A549 (cell line): Measurements from ENCODE around the gene KBTBD8. TPM values are rescaled to one million over a fixed set of nuclear protein-coding genes. Genes with fewer than 3 reads are reported as not detected.

ENCODE experiments used
- ATAC-seq, 2 experiments: fragments of 200-7000 bp in 1 of 2; fragments of >200 bp in 1 of 2; cut with Nextera tagmentation in 1 of 2; cut with Tn5 transposase in 1 of 2; 3 replicates each; pipeline versions ENCODE4 v1.8.0 to v1.9.1; 2018 to 2020; ENCODE audit warnings: mild to moderate bottlenecking in 1 of 2, moderate library complexity in 1 of 2
- CTCF ChIA-PET: fragments of 300-600 bp; sonication (Branson Sonifier 250); formaldehyde crosslinking; extraction: SDS; loops from one replicate; lab custom pipeline; 2021; ENCODE audit warnings: antibody characterized with exemption, inconsistent platforms; lab: Yijun Ruan, JAX
- POLR2A ChIA-PET: fragments of 350-600 bp; formaldehyde crosslinking; extraction: SDS; loops from one replicate; lab custom pipeline; 2021; ENCODE audit warnings: antibody characterized with exemption, inconsistent platforms; lab: Yijun Ruan, JAX
- DNase-seq, 2 experiments: peaks; one replicate each; pipeline versions ENCODE4 v3.0.0 to v3.0.0-alpha.2; 2011 to 2016; ENCODE audit warnings: low read depth in 1 of 2, low spot score in 1 of 2
- FAIRE-seq: peaks from 2 replicates; lab custom pipeline; 2011; peaks lifted over from hg19 to GRCh38; lab: Jason Lieb, UNC
- H3K27ac ChIP-seq, 2 experiments: fragments of >200 bp; sonication (Bioruptor Twin); formaldehyde crosslinking; 3 replicates each; pipeline ENCODE4 v1.5.1; 2016 to 2017
- H3K4me1 ChIP-seq: fragments of >200 bp; sonication (Bioruptor Twin); formaldehyde crosslinking; 3 replicates; pipeline ENCODE4 v1.6.1; 2016
- H3K4me2 ChIP-seq: fragments of >200 bp; sonication (Bioruptor Twin); formaldehyde crosslinking; 3 replicates; pipeline ENCODE4 v1.6.1; 2016
- H3K4me3 ChIP-seq: fragments of >200 bp; sonication (Bioruptor Twin); formaldehyde crosslinking; 3 replicates; pipeline ENCODE4 v1.5.1; 2016
- H3K9me3 ChIP-seq: fragments of >200 bp; sonication (Bioruptor Twin); formaldehyde crosslinking; 3 replicates; pipeline ENCODE4 v1.6.1; 2016
- BHLHE40 ChIP-seq: IDR thresholded peaks from 2 replicates; pipeline ENCODE4 v1.6.1; 2012; ENCODE audit warnings: low read depth, low read length, inconsistent platforms
- CBX2 ChIP-seq: fragments of 200-600 bp; sonication (generic); IDR thresholded peaks from 2 replicates; pipeline ENCODE4 v1.6.1; 2016; ENCODE audit warnings: low read depth, mild to moderate bottlenecking, borderline replicate concordance
- CEBPB ChIP-seq, 2 experiments: fragments of >200 bp in 1 of 2; sonication (Bioruptor Twin) in 1 of 2; formaldehyde crosslinking in 1 of 2; IDR thresholded peaks; 2 replicates each; pipeline ENCODE4 v1.6.1; 2012 to 2016
- CHD2 ChIP-seq: fragments of 150-350 bp; IDR thresholded peaks from 2 replicates; pipeline ENCODE4 v1.6.1; 2014; ENCODE audit warnings: low read length; ENCODE audit not compliant: partially characterized antibody
- E2F6 ChIP-seq: IDR thresholded peaks from 2 replicates; pipeline ENCODE4 v1.6.1; 2012; ENCODE audit warnings: low read depth, borderline replicate concordance
- EHMT2 ChIP-seq: fragments of 200-600 bp; sonication (generic); IDR thresholded peaks from 2 replicates; pipeline ENCODE4 v1.6.1; 2016; ENCODE audit warnings: antibody characterized with exemption, low read depth, mild to moderate bottlenecking, moderate library complexity
- GATA3 ChIP-seq: IDR thresholded peaks from 2 replicates; pipeline ENCODE4 v1.6.1; 2012; ENCODE audit warnings: borderline replicate concordance
- HDAC2 ChIP-seq: fragments of 200-600 bp; sonication (generic); IDR thresholded peaks from 2 replicates; pipeline ENCODE4 v1.6.1; 2016
- HES2 ChIP-seq: fragments of >200 bp; sonication (Bioruptor Twin); formaldehyde crosslinking; IDR thresholded peaks from 2 replicates; pipeline ENCODE4 v1.6.1; 2016
- HMGXB4 ChIP-seq: fragments of 250-450 bp; sonication (Bioruptor Pico); IDR thresholded peaks from 2 replicates; pipeline ENCODE4 v1.5.0; 2021; ENCODE audit warnings: mild to moderate bottlenecking, moderate library complexity, borderline replicate concordance
- HOXB5 ChIP-seq: fragments of 250-450 bp; sonication (Bioruptor Pico); IDR thresholded peaks from 2 replicates; pipeline ENCODE4 v1.5.0; 2020; ENCODE audit warnings: mild to moderate bottlenecking, moderate library complexity
- KDM1A ChIP-seq: fragments of 200-600 bp; sonication (generic); IDR thresholded peaks from 2 replicates; pipeline ENCODE4 v1.6.1; 2016; ENCODE audit warnings: low read depth, mild to moderate bottlenecking
- MAFK ChIP-seq: fragments of 450-650 bp; IDR thresholded peaks from 2 replicates; pipeline ENCODE4 v1.6.1; 2014; ENCODE audit not compliant: partially characterized antibody
- NFE2L2 ChIP-seq: fragments of 150-350 bp; conservative IDR thresholded peaks from 2 replicates; pipeline ENCODE4 v1.6.1; 2014; ENCODE audit warnings: low read length
- NPAS2 ChIP-seq: fragments of 250-450 bp; sonication (Bioruptor Pico); IDR thresholded peaks from 2 replicates; pipeline ENCODE4 v1.8.0; 2022; ENCODE audit warnings: mild to moderate bottlenecking, moderate library complexity, borderline replicate concordance
- PBX3 ChIP-seq: IDR thresholded peaks from 2 replicates; pipeline ENCODE4 v1.6.1; 2012
- REST ChIP-seq: fragments of 200-600 bp; sonication (generic); IDR thresholded peaks from 2 replicates; pipeline ENCODE4 v1.6.1; 2016; ENCODE audit warnings: antibody characterized with exemption, mild to moderate bottlenecking, moderate library complexity
- SREBF2 ChIP-seq: fragments of 450-650 bp; IDR thresholded peaks from 2 replicates; pipeline ENCODE4 v1.6.1; 2014; ENCODE audit warnings: mild to moderate bottlenecking, moderate library complexity
- ZC3H11A ChIP-seq: fragments of 450-650 bp; IDR thresholded peaks from 2 replicates; pipeline ENCODE4 v1.6.1; 2014; ENCODE audit warnings: antibody characterized with exemption, mild to moderate bottlenecking
- ZFP36 ChIP-seq: fragments of 450-650 bp; IDR thresholded peaks from 2 replicates; pipeline ENCODE4 v1.6.1; 2014; ENCODE audit warnings: borderline replicate concordance; ENCODE audit not compliant: partially characterized antibody
- WGBS: methylation state at CpG from one replicate; pipeline ENCODE4 v1.1.6; 2017; ENCODE audit errors: missing lambda C conversion rate; 5-methylcytosine and 5-hydroxymethylcytosine counted together
- polyA plus RNA-seq, 4 experiments: library from polyadenylated mRNA; depleted of rRNA in 3 of 4; stranded (reverse); fragments of >200 nt; fragmentation: RNase III in 1 of 4; extraction: RNeasy Plus Mini Kit Qiagen cat#74134 plus additional on column Dnase treatment in 1 of 4; gene quantifications; 2 replicates in 3 of 4; 3 replicates in 1 of 4; pipeline ENCODE4 v1.2.3, GENCODE V29; 2011 to 2017

KBTBD8 gene
- polyA plus RNA-seq, 2 of the 4 experiments (the other 2 are of a cell fraction), result 0.61 to 1.0 TPM

- no peak for TF ChIP-seq E2F6
Observed at GRCh38 chr3:67017211-67017610, 19.1 kb downstream of the KBTBD8 start (continued).

GRCh38 chr3:67018105-67018788 lies 20.1 kb downstream of the KBTBD8 start:
- no peak overlapping the region for H3K4me3 ChIP-seq
- TF ChIP-seq EHMT2, result no peak
- TF ChIP-seq ZFP36, result no peak
- TF ChIP-seq GATA3, result no peak
- TF ChIP-seq MAFK, result no peak
- no peak for TF ChIP-seq HOXB5 (CRISPR knock-in tag)
- TF ChIP-seq ZC3H11A, result no peak
- TF ChIP-seq HDAC2, result no peak
- no peak for TF ChIP-seq SREBF2
- no peak for TF ChIP-seq BHLHE40
- TF ChIP-seq HES2, result no peak
- no peak for TF ChIP-seq NPAS2 (CRISPR knock-in tag)
- WGBS, result 15% methylated on average over 12 of the region's 12 CpGs
- DNase-seq, result peak in 1 of 2 experiments; percentile 6
- ATAC-seq, result no peak
- H3K4me2 ChIP-seq, result peak overlapping the region; percentile 47
- CTCF ChIA-PET, result interaction anchor here (1.0 kb wide), 1 partner anchor 27 kb away, joined by 3 read pairs; no protein-coding TSS in a partner anchor
- FAIRE-seq, result no peak
- H3K27ac ChIP-seq, result no peak overlapping the region
- POLR2A ChIA-PET, result no interaction called here
- no peaks in the 10 kb centered on the region for H3K4me1 ChIP-seq
- no peaks in the 10 kb centered on the region for H3K9me3 ChIP-seq

GRCh38 chr3:67018789-67019526 lies 20.9 kb downstream of the KBTBD8 start:
- Histone ChIP-seq H3K9me3 (no peaks in the 10 kb centered on the region), H3K27ac (no peak overlapping the region), H3K4me2 (peak overlapping the region; percentile 47; the same call in 1 of the 3 replicates), H3K4me1 (no peaks in the 10 kb centered on the region), H3K4me3 (no peak overlapping the region)
- WGBS, result 55% methylated on average over 13 of the region's 13 CpGs
- no peak for TF ChIP-seq CEBPB (IDR thresholded peaks at IDR 0.05)
- TF ChIP-seq HMGXB4 (CRISPR knock-in tag), result no peak
- TF ChIP-seq CHD2, result no peak
- no peak for TF ChIP-seq ZFP36
- no peak for TF ChIP-seq KDM1A
- no peak for TF ChIP-seq REST
- TF ChIP-seq NFE2L2, result no peak
- no peak for TF ChIP-seq CBX2
- TF ChIP-seq PBX3, result no peak
- no peak for TF ChIP-seq GATA3
- no peak for FAIRE-seq
- ATAC-seq, result no peak
- no peak for DNase-seq
- ChIA-PET CTCF (no interaction called here), POLR2A (no interaction called here)
